Neural cell (in vitro differentiated cells): ENCODE results near the gene CNFN. TPM values are rescaled to one million over a fixed set of nuclear protein-coding genes. Genes with fewer than 3 reads are reported as not detected.

Experiments
- H2AFZ ChIP-seq: fragments of 200-600, 300-800 bp; sonication (generic), shearing (Covaris generic); 2 replicates; pipeline ENCODE4 v1.6.0; 2014; ENCODE audit warnings: low read depth, mild to moderate bottlenecking, antibody characterized with exemption, low read length, moderate library complexity
- H3F3A ChIP-seq: fragments of 200-600 bp; shearing (Covaris generic); 2 replicates; pipeline ENCODE4 v1.6.1; 2016; ENCODE audit warnings: mild to moderate bottlenecking, moderate library complexity, mixed read lengths, antibody characterized with exemption, low read length; ENCODE audit not compliant: insufficient read depth, poor library complexity, severe bottlenecking
- H3K27ac ChIP-seq: fragments of 200-600, 300-800 bp; sonication (generic), shearing (Covaris generic); 2 replicates; pipeline ENCODE4 v1.5.1; 2014; ENCODE audit warnings: mild to moderate bottlenecking, low read length, moderate library complexity
- H3K27me3 ChIP-seq: fragments of 300-800, 200-600 bp; sonication (generic), shearing (Covaris generic); 2 replicates; pipeline ENCODE4 v1.6.0; 2014; ENCODE audit warnings: mild to moderate bottlenecking, low read depth, low read length, moderate library complexity; ENCODE audit not compliant: insufficient read depth
- H3K36me3 ChIP-seq: fragments of 300-800, 200-600 bp; sonication (generic), shearing (Covaris generic); 2 replicates; pipeline ENCODE4 v1.5.1; 2014; ENCODE audit warnings: mild to moderate bottlenecking, antibody characterized with exemption, low read length, moderate library complexity; ENCODE audit not compliant: insufficient read depth
- H3K4me2 ChIP-seq: fragments of 300-800, 200-600 bp; sonication (generic), shearing (Covaris generic); 2 replicates; pipeline ENCODE4 v1.6.0; 2014; ENCODE audit warnings: mild to moderate bottlenecking, low read length
- H3K4me3 ChIP-seq: fragments of 300-800, 200-600 bp; sonication (generic), shearing (Covaris generic); 2 replicates; pipeline ENCODE4 v1.5.1; 2014; ENCODE audit warnings: mild to moderate bottlenecking, low read length, moderate library complexity
- H3K79me2 ChIP-seq: fragments of 200-600 bp; shearing (Covaris generic); replicated peaks from 2 replicates; pipeline ENCODE4 v1.6.0; 2014; ENCODE audit warnings: mild to moderate bottlenecking, low read length, moderate library complexity; ENCODE audit not compliant: insufficient read depth
- H3K9ac ChIP-seq: fragments of 300-800, 200-600 bp; sonication (generic), shearing (Covaris generic); 2 replicates; pipeline ENCODE4 v1.6.1; 2016; ENCODE audit warnings: mild to moderate bottlenecking, low read length, mixed read lengths
- H3K9me2 ChIP-seq: fragments of 200-600 bp; shearing (Covaris generic); 2 replicates; pipeline ENCODE4 v1.6.1; 2016; ENCODE audit warnings: mild to moderate bottlenecking, low read length, mixed read lengths; ENCODE audit not compliant: insufficient read depth
- H3K9me3 ChIP-seq: fragments of 200-600, 300-800 bp; sonication (generic), shearing (Covaris generic); 2 replicates; pipeline ENCODE4 v1.6.1; 2016; ENCODE audit warnings: mild to moderate bottlenecking, mixed run types, low read length, moderate library complexity, mixed read lengths
- H4K20me1 ChIP-seq: fragments of 200-600 bp; shearing (Covaris generic); 2 replicates; pipeline ENCODE4 v1.6.1; 2016; ENCODE audit warnings: mild to moderate bottlenecking, mixed run types; ENCODE audit not compliant: insufficient read depth
- CTCF ChIP-seq: fragments of 450-650 bp; IDR thresholded peaks from 2 replicates; pipeline ENCODE4 v1.5.1; 2014; ENCODE audit warnings: antibody characterized with exemption, mild to moderate bottlenecking, moderate library complexity; ENCODE audit not compliant: poor library complexity, severe bottlenecking
- EP300 ChIP-seq: fragments of 450-650 bp; conservative IDR thresholded peaks from 2 replicates; pipeline ENCODE4 v1.6.1; 2014; ENCODE audit warnings: antibody characterized with exemption, mild to moderate bottlenecking, moderate library complexity; ENCODE audit not compliant: poor library complexity, severe bottlenecking
- EZH2 ChIP-seq: fragments of 200-600, 300-800 bp; shearing (Covaris generic), sonication (generic); IDR thresholded peaks from 2 replicates; pipeline ENCODE4 v1.6.1; 2014; ENCODE audit warnings: antibody characterized with exemption, low read length, borderline replicate concordance, mild to moderate bottlenecking; ENCODE audit not compliant: insufficient read depth, poor library complexity, severe bottlenecking
- MXI1 ChIP-seq: fragments of 450-650 bp; conservative IDR thresholded peaks from 2 replicates; pipeline ENCODE4 v1.6.1; 2014; ENCODE audit warnings: antibody characterized with exemption, mild to moderate bottlenecking; ENCODE audit not compliant: poor library complexity, severe bottlenecking
- POLR2AphosphoS5 ChIP-seq: IDR thresholded peaks from 2 replicates; pipeline ENCODE4 v1.6.1; 2012
- RAD21 ChIP-seq: fragments of 450-650 bp; conservative IDR thresholded peaks from 2 replicates; pipeline ENCODE4 v1.6.1; 2014; ENCODE audit warnings: antibody characterized with exemption, mild to moderate bottlenecking, moderate library complexity
- REST ChIP-seq: IDR thresholded peaks from 2 replicates; pipeline ENCODE4 v1.6.1; 2012; ENCODE audit warnings: borderline replicate concordance
- SMC3 ChIP-seq: fragments of 450-650 bp; conservative IDR thresholded peaks from 2 replicates; pipeline ENCODE4 v1.6.1; 2014; ENCODE audit warnings: antibody characterized with exemption, mild to moderate bottlenecking, moderate library complexity; ENCODE audit not compliant: poor library complexity
- TAF1 ChIP-seq: IDR thresholded peaks from 2 replicates; pipeline ENCODE4 v1.6.1; 2012; ENCODE audit warnings: low read depth
- polyA plus RNA-seq: library from polyadenylated mRNA; depleted of rRNA; stranded (reverse); fragments of >200 nt; gene quantifications from 2 replicates; pipeline ENCODE4 v1.2.3, GENCODE V29; 2014

The CNFN gene
- polyA plus RNA-seq, 1 donor from 2014 or later: not detected

DNA sequence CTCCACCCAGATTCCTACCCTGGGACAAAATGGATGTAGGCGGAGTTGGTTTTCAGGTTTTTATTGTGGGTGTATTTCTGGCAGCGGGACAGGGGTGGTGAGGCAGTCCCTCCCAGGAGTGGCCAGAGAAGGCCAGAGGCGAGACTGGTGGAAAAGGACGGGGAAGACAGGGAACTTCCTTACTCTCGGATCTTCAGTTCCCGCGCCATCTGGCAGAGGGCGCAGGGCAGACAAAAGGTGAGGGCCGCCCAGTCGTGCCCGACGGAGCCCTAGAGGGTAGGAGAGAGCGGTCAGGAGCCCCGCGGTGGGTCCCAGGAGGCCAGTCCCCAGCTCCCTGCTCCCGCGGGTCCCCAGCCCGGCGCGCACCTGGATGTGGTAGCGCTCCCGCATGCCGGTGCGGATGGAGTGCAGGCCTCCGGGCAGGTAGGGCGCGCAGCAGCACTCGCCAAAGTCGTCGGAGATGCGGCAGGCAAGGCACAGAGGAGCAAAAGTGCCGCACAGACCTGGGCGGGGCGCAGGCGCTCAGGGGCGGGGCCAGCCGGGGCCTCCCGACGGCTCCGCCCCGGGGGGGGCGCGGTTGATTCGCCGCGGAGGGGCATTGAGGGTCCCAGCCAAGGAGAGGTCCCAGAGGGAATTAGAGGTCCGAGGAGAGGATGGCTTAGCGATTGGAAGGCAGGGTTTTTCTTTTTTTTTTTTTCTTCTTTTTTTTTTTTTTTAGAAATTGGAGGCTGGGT is 3.0 kb downstream of the CNFN start:
- Histone ChIP-seq H3F3A (no peaks in the 10 kb centered on the region), H3K27me3 (peaks cover 10% of the 10 kb centered on the region), H3K9me3 (no peaks in the 10 kb centered on the region), H3K9me2 (no peaks in the 10 kb centered on the region), H3K4me2 (no peak overlapping the region), H3K36me3 (no peaks in the 10 kb centered on the region), H3K4me3 (peak overlapping the region; percentile 54), H4K20me1 (no peaks in the 10 kb centered on the region), H3K9ac (peak overlapping the region; percentile 9), H2AFZ (no peak overlapping the region), H3K79me2 (no peaks in the 10 kb centered on the region), H3K27ac (no peak overlapping the region)
- no peak for TF ChIP-seq TAF1
- peak; percentile 21 for TF ChIP-seq MXI1
- TF ChIP-seq SMC3: peak; percentile 55
- no peak for TF ChIP-seq EZH2
- no peak for TF ChIP-seq REST
- peak; percentile 15 for TF ChIP-seq POLR2AphosphoS5
- peak; percentile 68 for TF ChIP-seq CTCF
- TF ChIP-seq EP300: no peak
- TF ChIP-seq RAD21: peak; percentile 26

DNA sequence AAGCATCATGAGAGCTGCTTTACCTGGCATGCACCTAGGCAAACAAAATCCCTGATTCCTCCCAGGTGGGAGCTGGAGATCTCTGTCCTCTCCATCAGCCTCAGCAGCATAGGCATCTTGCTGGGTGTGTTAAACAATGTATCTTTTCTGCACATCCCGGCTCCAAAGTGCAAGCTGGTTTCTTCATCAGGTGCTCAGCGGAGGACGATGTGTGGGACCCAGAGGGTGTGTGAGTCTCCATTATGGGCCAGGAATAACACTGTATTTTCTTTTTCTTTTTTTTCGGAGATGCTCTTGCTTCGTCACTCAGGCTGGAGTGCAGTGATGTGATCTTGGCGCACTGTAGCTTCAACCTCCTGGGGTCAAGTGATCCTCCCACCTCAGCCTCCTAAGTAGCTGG is 9.9 kb downstream of the CNFN start:
- Histone ChIP-seq H3K4me2 (no peak overlapping the region), H3K27ac (no peak overlapping the region), H3K27me3 (no peaks in the 10 kb centered on the region), H3K9me3 (no peaks in the 10 kb centered on the region), H3K9ac (no peak overlapping the region), H3K79me2 (no peaks in the 10 kb centered on the region), H3K4me3 (no peak overlapping the region), H2AFZ (no peak overlapping the region), H3F3A (no peaks in the 10 kb centered on the region), H3K36me3 (no peaks in the 10 kb centered on the region), H3K9me2 (no peaks in the 10 kb centered on the region), H4K20me1 (no peaks in the 10 kb centered on the region)
- TF ChIP-seq EZH2 (no peak), REST (no peak), TAF1 (no peak), CTCF (no peak), SMC3 (no peak), EP300 (no peak), POLR2AphosphoS5 (no peak), RAD21 (no peak), MXI1 (no peak)
